K562 (cell line): Measurements from ENCODE around the gene UHRF1. TPM values are rescaled to one million over a fixed set of nuclear protein-coding genes. Genes with fewer than 3 reads are reported as not detected.
"Not testable (repeated sequence)": the region's sequence is repeated elsewhere in the genome, so short reads cannot be mapped to it uniquely, and the experiment has no call there.

Experiments used
- ATAC-seq: fragments of 200-7000 bp; cut with Tn5 transposase; 3 replicates; pipeline ENCODE4 v1.9.1; 2020; ENCODE audit warnings: moderate library complexity
- BruUV-seq: library from RNA; stranded (reverse); fragments of 400-500 nt; replicated peaks from 2 replicates; lab custom pipeline; 2021; lab: Mats Ljungman, UMichigan
- CTCF ChIA-PET: fragments of 300-600 bp; formaldehyde crosslinking; extraction: SDS; loops from one replicate; lab custom pipeline; 2021; ENCODE audit warnings: low intra/inter-chr PET ratio; lab: Yijun Ruan, JAX
- POLR2A ChIA-PET: fragments of 300-600, 350-650 bp; sonication (Branson Sonifier 250); formaldehyde crosslinking; extraction: SDS; loops from one replicate; lab custom pipeline; 2021; ENCODE audit warnings: antibody characterized with exemption, inconsistent platforms; lab: Yijun Ruan, JAX
- DNase-seq, 4 experiments: peaks; one replicate each; pipeline versions ENCODE4 v3.0.0 to v3.0.0-alpha.2; 2011 to 2018; ENCODE audit warnings: low spot score in 3 of 4, mixed read lengths in 3 of 4; ENCODE audit errors: extremely low read depth in 1 of 4
- FAIRE-seq: peaks from 2 replicates; lab custom pipeline; 2011; peaks lifted over from hg19 to GRCh38; lab: Jason Lieb, UNC
- H2AFZ ChIP-seq: 2 replicates; pipeline ENCODE4 v1.6.0; 2011; ENCODE audit warnings: low read depth, low read length, control low read depth, inconsistent platforms
- H3K27ac ChIP-seq: fragments of 200-600 bp; 3 replicates; pipeline ENCODE4 v1.8.0; 2011; ENCODE audit warnings: low read depth, mild to moderate bottlenecking, control low read depth, inconsistent platforms, low read length, moderate library complexity, mixed read lengths; ENCODE audit errors: extremely low read depth
- H3K27me3 ChIP-seq, 2 experiments: fragments of 300-600 bp in 1 of 2; 2 replicates in 1 of 2; 3 replicates in 1 of 2; pipeline versions ENCODE4 v1.6.0 to v1.8.0; 2011; ENCODE audit warnings: inconsistent platforms in 2 of 2, low read length in 2 of 2, mild to moderate bottlenecking in 1 of 2, mixed read lengths in 1 of 2, moderate library complexity in 1 of 2; ENCODE audit not compliant: control insufficient read depth in 2 of 2, insufficient read depth in 2 of 2
- H3K36me3 ChIP-seq: fragments of 300-600 bp; 3 replicates; pipeline ENCODE4 v1.8.0; 2011; ENCODE audit warnings: mild to moderate bottlenecking, low read length, inconsistent platforms; ENCODE audit not compliant: control insufficient read depth, insufficient read depth
- H3K4me1 ChIP-seq, 2 experiments: fragments of 200-600 bp in 1 of 2; replicated peaks in 1 of 2; 2 replicates in 1 of 2; 3 replicates in 1 of 2; pipeline versions ENCODE4 v1.5.1 to v1.8.0; 2011; ENCODE audit warnings: inconsistent platforms in 2 of 2, low read length in 2 of 2, mild to moderate bottlenecking in 1 of 2, mixed read lengths in 1 of 2, moderate library complexity in 1 of 2; ENCODE audit not compliant: control insufficient read depth in 2 of 2, insufficient read depth in 2 of 2
- H3K4me2 ChIP-seq: 2 replicates; pipeline ENCODE4 v1.6.1; 2011; ENCODE audit warnings: low read length, control low read depth, inconsistent platforms, mixed read lengths; ENCODE audit not compliant: insufficient read depth
- H3K4me3 ChIP-seq: fragments of 200-600 bp; sonication (generic), shearing (Covaris generic); 2 replicates; pipeline ENCODE4 v1.5.1; 2016; ENCODE audit warnings: control low read depth, inconsistent platforms
- H3K79me2 ChIP-seq: fragments of 200-600 bp; 3 replicates; pipeline ENCODE4 v1.8.0; 2011; ENCODE audit warnings: low read length, inconsistent platforms; ENCODE audit not compliant: control insufficient read depth, insufficient read depth
- H3K9ac ChIP-seq, 2 experiments: 2 replicates each; pipeline versions ENCODE4 v1.6.0 to v1.6.1; 2011; ENCODE audit warnings: low read depth in 2 of 2, low read length in 2 of 2, control low read depth in 1 of 2, inconsistent platforms in 1 of 2, mild to moderate bottlenecking in 1 of 2, mixed read lengths in 1 of 2; ENCODE audit not compliant: insufficient read depth in 1 of 2
- H3K9me1 ChIP-seq: one replicate; pipeline ENCODE4 v1.6.0; 2011; ENCODE audit warnings: inconsistent platforms, mild to moderate bottlenecking, low read length, moderate library complexity; ENCODE audit not compliant: control insufficient read depth, insufficient read depth
- H3K9me3 ChIP-seq: replicated peaks from 2 replicates; pipeline ENCODE4 v1.5.1; 2011; ENCODE audit warnings: low read depth, low read length, inconsistent platforms; ENCODE audit not compliant: control insufficient read depth, insufficient read depth
- H4K20me1 ChIP-seq: replicated peaks from 2 replicates; pipeline ENCODE4 v1.6.1; 2011; ENCODE audit warnings: low read length, inconsistent platforms, mixed read lengths; ENCODE audit not compliant: control insufficient read depth, insufficient read depth
- ATF4 ChIP-seq: fragments of 450-650 bp; formaldehyde crosslinking; IDR thresholded peaks from 2 replicates; pipeline ENCODE4 v1.4.0; 2022; ENCODE audit warnings: mild to moderate bottlenecking, moderate library complexity
- E2F5 ChIP-seq: sonication (generic); formaldehyde crosslinking; IDR thresholded peaks from 2 replicates; pipeline ENCODE4 v1.8.0; 2022; ENCODE audit warnings: mild to moderate bottlenecking, missing genetic modification reagents
- EHMT2 ChIP-seq: fragments of 450-650 bp; IDR thresholded peaks from 2 replicates; pipeline ENCODE4 v1.6.1; 2018; ENCODE audit warnings: antibody characterized with exemption
- FOXK2 ChIP-seq, 2 experiments: fragments of 450-650 bp; IDR thresholded peaks in 1 of 2; conservative IDR thresholded peaks in 1 of 2; 2 replicates each; pipeline ENCODE4 v1.6.1; 2016; ENCODE audit warnings: low read depth in 2 of 2, mild to moderate bottlenecking in 1 of 2
- KLF10 ChIP-seq: fragments of 250-450 bp; sonication (Bioruptor Pico); IDR thresholded peaks from 2 replicates; pipeline ENCODE4 v1.6.1; 2021; ENCODE audit warnings: matching md5 sums
- MEIS2 ChIP-seq: fragments of 450-650 bp; IDR thresholded peaks from 2 replicates; pipeline ENCODE4 v1.6.1; 2014; ENCODE audit warnings: mild to moderate bottlenecking; ENCODE audit not compliant: partially characterized antibody
- OTX1 ChIP-seq: fragments of 450-650 bp; formaldehyde crosslinking; IDR thresholded peaks from 2 replicates; pipeline ENCODE4 v1.4.0; 2022; ENCODE audit warnings: mild to moderate bottlenecking
- RBM39 ChIP-seq: fragments of 200-400 bp; formaldehyde crosslinking; optimal IDR thresholded peaks from 2 replicates; pipeline ENCODE3; 2018; ENCODE audit warnings: low read depth, low read length
- TARDBP ChIP-seq: fragments of 450-650 bp; IDR thresholded peaks from 2 replicates; pipeline ENCODE4 v1.6.1; 2016
- ZNF57 ChIP-seq: fragments of 450-650 bp; formaldehyde crosslinking; IDR thresholded peaks from 2 replicates; pipeline ENCODE4 v1.4.0; 2020; ENCODE audit warnings: mild to moderate bottlenecking, moderate library complexity
- ZNF830 ChIP-seq: fragments of 250-450 bp; sonication (Bioruptor Pico); IDR thresholded peaks from 2 replicates; pipeline ENCODE4 v1.5.0; 2021; ENCODE audit warnings: mild to moderate bottlenecking
- WGBS: fragments of 100-300 bp; shearing (Covaris generic); methylation state at CpG from one replicate; pipeline ENCODE4 v1.1.6; 2016; ENCODE audit warnings: low coverage, mixed read lengths; ENCODE audit not compliant: insufficient coverage; ENCODE audit errors: missing lambda C conversion rate; 5-methylcytosine and 5-hydroxymethylcytosine counted together
- in situ Hi-C: fragments of 300-500 bp; cut with MboI; formaldehyde crosslinking; loops from 4 replicates; pipeline ENCODE4 v1.15.0; 2018; ENCODE audit warnings: inconsistent platforms, mixed read lengths
- intact Hi-C: fragments of 100-400 bp; cut with micrococcal nuclease; formaldehyde crosslinking; loops from 2 replicates; pipeline ENCODE4 v1.14.2; 2022
- polyA plus RNA-seq, 8 experiments: library from polyadenylated mRNA; depleted of rRNA in 4 of 8; stranded (reverse) in 5 of 8; unstranded in 3 of 8; fragments of >200 nt; fragmentation: Nextera tagmentation in 2 of 8; fragmentation: Illumina TruSeq in 1 of 8; extraction: Ambion mirVana in 2 of 8; extraction: Trizol in 1 of 8; gene quantifications; 2 replicates each; pipeline versions ENCODE4 v1.2.1 to v1.2.3, GENCODE V29; 2011 to 2014; ENCODE audit warnings: inconsistent platforms in 1 of 8, missing spikeins in 1 of 8
- total RNA-seq, 7 experiments: library from RNA; depleted of rRNA in 6 of 7; stranded (reverse); fragments of >200 nt in 6 of 7; fragmentation: Illumina TruSeq in 2 of 7; extraction: Trizol in 2 of 7; gene quantifications; 2 replicates each; pipeline versions ENCODE4 v1.2.1 to v1.2.3, GENCODE V29; 2011 to 2021; ENCODE audit warnings: low replicate concordance in 1 of 7

The UHRF1 gene
- total and polyA plus RNA-seq, 9 of the 15 experiments (the other 6 are each of a cell fraction or from before 2014, with no cell fraction given): 6.0 to 101 (median 30.9) TPM

GRCh38 chr19:4950650-4951049, 41.3 kb downstream of the UHRF1 start:
- H4K20me1 ChIP-seq, H3K9ac ChIP-seq, H3K79me2 ChIP-seq, in situ Hi-C loops, H3K4me3 ChIP-seq, H3K27me3 ChIP-seq, FAIRE-seq, CTCF ChIA-PET, DNase-seq, H3K4me1 ChIP-seq, intact Hi-C loops, H3K9me3 ChIP-seq, H3K9me1 ChIP-seq, ATAC-seq, BruUV-seq, H2AFZ ChIP-seq, H3K4me2 ChIP-seq, H3K27ac ChIP-seq: not testable (repeated sequence)
- POLR2A ChIA-PET: interaction anchor here (1.0 kb wide), 1 partner anchor 23 kb away, joined by 3 read pairs; no protein-coding TSS in a partner anchor
- peaks cover 88% of the 10 kb centered on the region; the same call in 2 of the 3 replicates for H3K36me3 ChIP-seq
- WGBS: 76% methylated on average over 9 of the region's 23 CpGs

GRCh38 chr19:4951656-4952055, 42.4 kb downstream of the UHRF1 start:
- POLR2A ChIA-PET: interaction anchor here (0.8 kb wide), 1 partner anchor 17 kb away, joined by 3 read pairs; the partner anchor contains the start of gene KDM4B
- FAIRE-seq: no peak
- no peak overlapping the region for H3K27ac ChIP-seq
- TF ChIP-seq RBM39: no peak
- no peak for TF ChIP-seq KLF10 (CRISPR knock-in tag)
- no peak for TF ChIP-seq ATF4
- TF ChIP-seq MEIS2: no peak
- TF ChIP-seq FOXK2 (conservative IDR thresholded peaks at IDR 0.05 in 1 of 2, IDR thresholded peaks at IDR 0.05 in 1 of 2; ENCODE audit: low read depth in 2 of 2): no peak
- no peak for TF ChIP-seq ZNF830 (CRISPR knock-in tag)
- TF ChIP-seq OTX1 (CRISPR knock-in tag): no peak
- TF ChIP-seq ZNF57 (CRISPR knock-in tag): no peak
- no peak for TF ChIP-seq TARDBP
- no peak for TF ChIP-seq E2F5 (CRISPR knock-in tag)
- no peak for TF ChIP-seq EHMT2
- TF ChIP-seq, all 486 proteins: peak for 0
- Histone ChIP-seq H3K4me3 (no peak overlapping the region), H3K4me2 (no peak overlapping the region), H2AFZ (no peak overlapping the region), H4K20me1 (no peaks in the 10 kb centered on the region), H3K79me2 (no peaks in the 10 kb centered on the region), H3K4me1 (no peaks in the 10 kb centered on the region; a peak in 1 of 5 replicates), H3K9ac (no peak overlapping the region), H3K9me3 (no peaks in the 10 kb centered on the region), H3K36me3 (peaks cover 85% of the 10 kb centered on the region; the same call in 2 of the 3 replicates), H3K27me3 (no peaks in the 10 kb centered on the region), H3K9me1 (no peaks in the 10 kb centered on the region)
- in situ Hi-C loops (no loop called here), intact Hi-C loops (no loop called here)
- WGBS: 97% methylated on average over 11 of the region's 11 CpGs
- BruUV-seq: no TSS peak
- ATAC-seq (no peak), DNase-seq (no peak)
- CTCF ChIA-PET: no interaction called here
